Lower lobe of right lung (tissue), 2 donors: Measurements from ENCODE around the gene ASB4. TPM values are rescaled to one million over a fixed set of nuclear protein-coding genes. Genes with fewer than 3 reads are reported as not detected.

ENCODE experiments used
- ATAC-seq, 2 donors: fragments of 200-7000 bp; cut with Tn5 transposase; one replicate each; pipeline ENCODE4 v1.9.1; 2020 to 2022; ENCODE audit warnings: mild to moderate bottlenecking in 2 of 2, moderate library complexity in 2 of 2
- DNase-seq: peaks from one replicate; pipeline ENCODE4 v3.0.0-alpha.2; 2020
- H3K27ac ChIP-seq: fragments of 200-600 bp; one replicate; pipeline ENCODE4 v1.8.0; 2022
- H3K27me3 ChIP-seq: fragments of 200-600 bp; one replicate; pipeline ENCODE4 v1.8.0; 2022; ENCODE audit warnings: low read depth
- H3K36me3 ChIP-seq: fragments of 200-600 bp; one replicate; pipeline ENCODE4 v1.8.0; 2022; ENCODE audit warnings: mild to moderate bottlenecking
- H3K4me1 ChIP-seq: fragments of 200-600 bp; one replicate; pipeline ENCODE4 v1.8.0; 2022
- H3K4me3 ChIP-seq: fragments of 200-600 bp; one replicate; pipeline ENCODE4 v1.8.0; 2022; ENCODE audit warnings: mild to moderate bottlenecking
- H3K9me3 ChIP-seq: fragments of 200-600 bp; one replicate; pipeline ENCODE4 v1.8.0; 2022
- CTCF ChIP-seq: fragments of 200-600 bp; IDR thresholded peaks from one replicate; pipeline ENCODE4 v1.8.0; 2022; ENCODE audit warnings: antibody characterized with exemption, mild to moderate bottlenecking
- intact Hi-C: fragments of 100-400 bp; cut with DNase I; formaldehyde crosslinking; loops from one replicate; pipeline ENCODE4 v1.11.0; 2022
- total RNA-seq: library from RNA; stranded (reverse); fragmentation: NEBNext Ultra II Directional; extraction: Animal tissue kit (Norgen Biotek cat#: 25700); gene quantifications from one replicate; pipeline ENCODE4 v1.2.1, GENCODE V29; 2021
- donor health status: DM: no; HTN: yes; CAD: no; lungs with severe emphysema.

Gene ASB4
- total RNA-seq, 1 donor from 2014 or later: 0.50 TPM

GRCh38 chr7:95476072-95476847 lies 9.5 kb upstream of the ASB4 start:
- ATAC-seq (peak in 1 of 2 donors; percentile 57), DNase-seq (no peak)
- TF ChIP-seq CTCF: no peak
- H3K27me3 ChIP-seq: no peaks in the 10 kb centered on the region
- H3K36me3 ChIP-seq: no peaks in the 10 kb centered on the region
- H3K4me1 ChIP-seq: peaks cover 14% of the 10 kb centered on the region
- no peaks in the 10 kb centered on the region for H3K9me3 ChIP-seq
- intact Hi-C loops: no loop called here
- no peak overlapping the region for H3K4me3 ChIP-seq
- H3K27ac ChIP-seq: no peak overlapping the region

- Histone ChIP-seq H3K4me3 (no peak overlapping the region), H3K27me3 (no peaks in the 10 kb centered on the region), H3K4me1 (peaks cover 14% of the 10 kb centered on the region), H3K9me3 (no peaks in the 10 kb centered on the region), H3K36me3 (no peaks in the 10 kb centered on the region), H3K27ac (no peak overlapping the region)
- intact Hi-C loops: no loop called here
- DNase-seq (peak; percentile 49), ATAC-seq (peak; percentile 82 to 85)
- TF ChIP-seq CTCF: peak; percentile 79
Observed at GRCh38 chr7:95476904-95477594, 8.7 kb upstream of the ASB4 start.

- peak; percentile 43 for TF ChIP-seq CTCF
- Histone ChIP-seq H3K4me1 (peaks cover 14% of the 10 kb centered on the region), H3K27me3 (no peaks in the 10 kb centered on the region), H3K27ac (no peak overlapping the region), H3K4me3 (peak overlapping the region; percentile 20), H3K36me3 (no peaks in the 10 kb centered on the region), H3K9me3 (no peaks in the 10 kb centered on the region)
- DNase-seq: no peak
- intact Hi-C loops: no loop called here
- ATAC-seq: peak; percentile 70 to 79
Observed at GRCh38 chr7:95478272-95479037, 7.3 kb upstream of the ASB4 start.

GRCh38 chr7:95479992-95480624 lies 5.6 kb upstream of the ASB4 start:
- Histone ChIP-seq H3K9me3 (no peaks in the 10 kb centered on the region), H3K4me3 (no peak overlapping the region), H3K27ac (no peak overlapping the region), H3K4me1 (peaks cover 14% of the 10 kb centered on the region), H3K36me3 (no peaks in the 10 kb centered on the region), H3K27me3 (no peaks in the 10 kb centered on the region)
- no peak for DNase-seq
- no peak for ATAC-seq
- TF ChIP-seq CTCF: no peak
- intact Hi-C loops: no loop called here
